Measurements from ENCODE around the gene MAMDC2. TPM values are rescaled to one million over a fixed set of nuclear protein-coding genes. Genes with fewer than 3 reads are reported as not detected.

MAMDC2 gene
- total RNA-seq, 4 donors from 2014 or later = 96.5 to 192 (median 140) TPM

DNA sequence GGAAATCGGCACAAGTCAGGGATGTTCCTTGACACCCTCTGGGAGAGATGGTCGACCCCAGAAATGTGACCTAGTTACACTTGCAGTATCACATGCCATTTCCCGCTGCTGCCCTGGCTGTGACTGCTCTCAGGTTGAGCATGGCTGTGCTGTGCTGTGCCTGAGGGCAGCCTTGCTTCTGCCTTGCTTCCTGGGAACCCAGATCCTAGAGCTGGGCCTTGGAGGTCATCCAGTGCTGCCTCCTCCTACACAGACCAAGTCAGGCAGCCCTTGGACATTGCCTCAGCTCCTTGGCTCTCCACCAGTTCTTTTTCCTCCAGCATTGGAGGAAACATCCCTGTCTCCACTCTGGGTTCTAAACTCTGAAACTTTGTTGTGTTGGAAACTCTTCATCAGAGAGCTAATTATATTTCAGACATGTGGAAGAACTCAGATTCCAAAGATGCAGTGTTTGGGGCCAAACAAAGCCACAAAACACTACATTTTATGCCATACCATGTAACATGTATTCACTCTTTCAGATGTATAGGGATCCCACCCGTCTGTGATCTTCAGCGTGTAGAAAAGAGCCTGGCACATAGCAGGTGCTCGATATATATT is 6.1 kb downstream of the MAMDC2 start:
- 39 to 50% methylated on average over 2 to 4 of the region's 6 CpGs for WGBS, 2 donors (ENCODE audit: low coverage in 1 of 2)
- H3K27ac ChIP-seq = peak overlapping the region; percentile 92 to 97 (median 96)
- H3K9me3 ChIP-seq = no peaks in the 10 kb centered on the region
- H3K4me1 ChIP-seq = peaks cover 36 to 91% (median 58%) of the 10 kb centered on the region in 3 donors
- peak overlapping the region in 1 of 2 donors; percentile 75 for H3K4me3 ChIP-seq
- H3K36me3 ChIP-seq = peaks cover 0 to 18% of the 10 kb centered on the region in 2 donors
- peak; percentile 88 for ATAC-seq
- no peaks in the 10 kb centered on the region for H3K27me3 ChIP-seq
- TF ChIP-seq POLR2A (IDR thresholded peaks at IDR 0.05) = peak; percentile 55 to 66
- TF ChIP-seq, protein P1, sequence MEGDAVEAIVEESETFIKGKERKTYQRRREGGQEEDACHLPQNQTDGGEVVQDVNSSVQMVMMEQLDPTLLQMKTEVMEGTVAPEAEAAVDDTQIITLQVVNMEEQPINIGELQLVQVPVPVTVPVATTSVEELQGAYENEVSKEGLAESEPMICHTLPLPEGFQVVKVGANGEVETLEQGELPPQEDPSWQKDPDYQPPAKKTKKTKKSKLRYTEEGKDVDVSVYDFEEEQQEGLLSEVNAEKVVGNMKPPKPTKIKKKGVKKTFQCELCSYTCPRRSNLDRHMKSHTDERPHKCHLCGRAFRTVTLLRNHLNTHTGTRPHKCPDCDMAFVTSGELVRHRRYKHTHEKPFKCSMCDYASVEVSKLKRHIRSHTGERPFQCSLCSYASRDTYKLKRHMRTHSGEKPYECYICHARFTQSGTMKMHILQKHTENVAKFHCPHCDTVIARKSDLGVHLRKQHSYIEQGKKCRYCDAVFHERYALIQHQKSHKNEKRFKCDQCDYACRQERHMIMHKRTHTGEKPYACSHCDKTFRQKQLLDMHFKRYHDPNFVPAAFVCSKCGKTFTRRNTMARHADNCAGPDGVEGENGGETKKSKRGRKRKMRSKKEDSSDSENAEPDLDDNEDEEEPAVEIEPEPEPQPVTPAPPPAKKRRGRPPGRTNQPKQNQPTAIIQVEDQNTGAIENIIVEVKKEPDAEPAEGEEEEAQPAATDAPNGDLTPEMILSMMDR (IDR thresholded peaks at IDR 0.05) = no peak
- TF ChIP-seq EP300 (IDR thresholded peaks at IDR 0.05) = no peak
- peak; percentile 86 for TF ChIP-seq POLR2AphosphoS5 (IDR thresholded peaks at IDR 0.05)

GRCh38 chr9:70052768-70053167 is 9.1 kb downstream of the MAMDC2 start:
- ATAC-seq = no peak
- TF ChIP-seq POLR2A (IDR thresholded peaks at IDR 0.05) = no peak
- Histone ChIP-seq H3K4me3 (no peak overlapping the region), H3K36me3 (peaks cover 0 to 17% of the 10 kb centered on the region in 2 donors), H3K9me3 (no peaks in the 10 kb centered on the region), H3K4me1 (peaks cover 41 to 100% (median 80%) of the 10 kb centered on the region in 3 donors), H3K27me3 (no peaks in the 10 kb centered on the region), H3K27ac (peak overlapping the region; percentile 92 to 97 (median 96))
- 100% methylated on average over 1 of the region's 1 CpG for WGBS, 2 donors (ENCODE audit: low coverage in 1 of 2)

DNA sequence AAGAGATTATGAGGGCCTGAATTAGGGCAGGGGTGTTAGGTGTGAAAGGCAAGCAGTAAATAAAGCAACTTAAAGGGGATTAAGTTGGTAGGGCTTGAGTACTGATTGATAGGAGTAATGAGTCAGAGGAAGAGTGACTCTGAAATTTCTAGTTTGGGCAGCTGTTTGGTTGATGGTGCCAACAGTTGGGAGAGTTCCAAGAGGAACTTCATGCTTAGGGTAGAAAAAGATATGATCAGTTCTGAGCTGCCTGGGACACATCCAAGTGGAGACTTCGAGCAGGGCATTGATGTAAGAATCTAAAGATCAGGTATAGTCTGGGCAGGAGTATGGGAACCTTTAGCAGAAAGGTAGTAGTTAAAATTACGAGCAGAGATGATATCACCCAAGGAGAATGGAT is 10.2 kb downstream of the MAMDC2 start:
- no peak for ATAC-seq
- peaks cover 36 to 100% (median 82%) of the 10 kb centered on the region in 3 donors for H3K4me1 ChIP-seq
- WGBS, 2 donors (ENCODE audit: low coverage in 1 of 2) = 25 to 36% methylated on average over 2 of the region's 2 CpGs

DNA sequence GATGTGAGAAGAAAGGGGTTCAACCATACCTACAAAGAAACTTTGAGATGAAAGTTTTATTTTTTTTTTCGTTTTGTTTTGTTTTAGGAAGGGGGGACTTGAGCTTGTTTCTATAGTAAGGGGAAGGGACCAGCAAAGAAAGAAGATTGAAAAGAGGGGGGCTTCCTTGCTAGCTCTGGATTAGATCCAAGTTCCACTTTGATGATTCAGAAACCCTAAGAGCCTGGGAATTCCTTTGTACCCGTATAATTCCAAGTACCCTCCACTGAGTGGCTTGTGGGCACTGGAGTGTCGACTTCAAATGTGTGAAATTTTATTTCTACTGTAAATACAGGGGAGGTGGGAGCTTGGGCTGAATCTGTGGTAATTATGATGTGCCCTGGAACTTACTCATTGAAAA is 10.9 kb downstream of the MAMDC2 start:
- peak overlapping the region; percentile 92 to 97 (median 96) for H3K27ac ChIP-seq
- 55 to 61% methylated on average over 2 to 3 of the region's 3 CpGs for WGBS, 2 donors (ENCODE audit: low coverage in 1 of 2)
- no peak overlapping the region for H3K4me3 ChIP-seq
- H3K4me1 ChIP-seq = peaks cover 29 to 100% (median 81%) of the 10 kb centered on the region in 3 donors
- no peaks in the 10 kb centered on the region for H3K27me3 ChIP-seq
- no peak for ATAC-seq
- H3K9me3 ChIP-seq = no peaks in the 10 kb centered on the region
- TF ChIP-seq EP300 (IDR thresholded peaks at IDR 0.05) (no peak), POLR2AphosphoS5 (IDR thresholded peaks at IDR 0.05) (no peak)
- H3K36me3 ChIP-seq = peaks cover 0 to 8% of the 10 kb centered on the region in 2 donors

More for the DNA sequence above, 10.2 kb downstream of the MAMDC2 start:
- peaks cover 0 to 6% of the 10 kb centered on the region in 2 donors for H3K36me3 ChIP-seq
- no peaks in the 10 kb centered on the region for H3K9me3 ChIP-seq
- no peak overlapping the region for H3K4me3 ChIP-seq
- H3K27ac ChIP-seq = peak overlapping the region; percentile 92 to 97 (median 96)
- no peaks in the 10 kb centered on the region for H3K27me3 ChIP-seq
- no peak for TF ChIP-seq POLR2A (IDR thresholded peaks at IDR 0.05)
- TF ChIP-seq EP300 (IDR thresholded peaks at IDR 0.05) = no peak
- TF ChIP-seq POLR2AphosphoS5 (IDR thresholded peaks at IDR 0.05) = no peak
- TF ChIP-seq, protein P1 (IDR thresholded peaks at IDR 0.05) = no peak

- H3K27me3 ChIP-seq = no peaks in the 10 kb centered on the region
- H3K9me3 ChIP-seq = no peaks in the 10 kb centered on the region
- peak overlapping the region; percentile 92 to 97 (median 96) for H3K27ac ChIP-seq
- H3K4me1 ChIP-seq = peaks cover 31 to 100% (median 87%) of the 10 kb centered on the region in 3 donors
- WGBS, 2 donors (ENCODE audit: low coverage in 1 of 2) = 11 to 18% methylated on average over 1 to 3 of the region's 3 CpGs
- peak overlapping the region in 1 of 2 donors; percentile 5 for H3K4me3 ChIP-seq
- ATAC-seq = no peak
- TF ChIP-seq EP300 (IDR thresholded peaks at IDR 0.05) = no peak
- TF ChIP-seq, protein P1 (IDR thresholded peaks at IDR 0.05) = no peak
- TF ChIP-seq POLR2A (IDR thresholded peaks at IDR 0.05) = no peak
- no peak for TF ChIP-seq POLR2AphosphoS5 (IDR thresholded peaks at IDR 0.05)
- peaks cover 0 to 8% of the 10 kb centered on the region in 2 donors for H3K36me3 ChIP-seq
Observed at GRCh38 chr9:70055406-70056210, 12.0 kb downstream of the MAMDC2 start.

Measured in gastroesophageal sphincter (tissue), 4 donors.